Measurements from ENCODE around the gene CPD.

The CPD gene

DNA sequence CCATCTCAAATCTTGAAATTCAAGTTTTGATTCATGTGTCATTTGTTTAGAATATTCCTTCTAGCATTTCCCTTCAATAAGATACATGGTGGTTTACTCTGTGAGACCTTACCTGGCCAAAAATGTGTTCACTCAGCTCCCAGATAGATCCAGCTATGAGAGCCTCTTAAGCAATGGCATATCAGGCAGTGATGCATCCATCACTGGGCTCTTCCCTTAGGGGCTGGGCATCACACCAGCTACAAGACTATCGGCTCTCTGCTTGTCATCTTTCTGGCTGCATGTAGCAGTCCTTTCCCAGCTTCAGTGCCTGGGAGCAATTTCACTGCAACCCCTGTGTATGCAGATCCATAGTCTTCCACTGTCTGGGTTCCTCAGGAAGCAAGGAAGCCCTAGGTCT lies 139.1 kb downstream of the CPD start:
- Histone ChIP-seq H3K27ac (ENCODE audit: low read depth in 2 of 2, low read length in 2 of 2) (no peak overlapping the region), H3K36me3 (ENCODE audit: control insufficient read depth in 2 of 2, insufficient read depth in 2 of 2, low read length in 2 of 2) (peaks cover 38 to 39% of the 10 kb centered on the region in 2 donors), H3K9ac (ENCODE audit: low read depth in 1 of 2, low read length in 2 of 2) (no peak overlapping the region)

DNA sequence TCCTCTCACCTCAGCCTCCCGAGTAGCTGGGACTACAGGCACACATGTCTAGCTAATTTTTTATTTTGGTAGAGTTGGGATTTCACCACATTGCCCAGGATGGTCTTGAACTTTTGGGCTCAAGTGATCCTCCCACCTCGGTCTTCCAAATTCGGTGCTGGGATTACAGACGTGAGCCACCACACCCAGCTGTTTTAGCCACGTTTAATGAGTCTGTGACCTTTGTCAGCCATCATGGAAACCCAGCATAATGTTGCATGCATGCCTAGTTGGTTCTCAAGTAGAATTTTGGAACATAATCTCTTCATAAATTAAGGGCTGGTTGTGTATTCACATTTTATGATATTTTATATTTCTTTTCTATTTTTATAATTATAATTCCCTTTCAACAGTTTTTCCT lies 140.4 kb downstream of the CPD start:
- H3K4me1 ChIP-seq (ENCODE audit: control insufficient read depth in 2 of 2, insufficient read depth in 2 of 2, low read length in 2 of 2) = no peaks in the 10 kb centered on the region
- peaks cover 31 to 33% of the 10 kb centered on the region in 2 donors for H3K36me3 ChIP-seq (ENCODE audit: control insufficient read depth in 2 of 2, insufficient read depth in 2 of 2, low read length in 2 of 2)
- no peak overlapping the region for H3K9ac ChIP-seq (ENCODE audit: low read depth in 1 of 2, low read length in 2 of 2)
- H3K9me3 ChIP-seq (ENCODE audit: control insufficient read depth in 2 of 2, low read length in 2 of 2) = peaks cover 0 to 3% of the 10 kb centered on the region in 2 donors
- H3K27ac ChIP-seq (ENCODE audit: low read depth in 2 of 2, low read length in 2 of 2) = no peak overlapping the region
- H3K27me3 ChIP-seq (ENCODE audit: control insufficient read depth in 2 of 2, insufficient read depth in 2 of 2, low read length in 2 of 2) = no peaks in the 10 kb centered on the region
- H3K4me3 ChIP-seq (ENCODE audit: low read length in 2 of 2) = no peak overlapping the region

More for the DNA sequence above, 139.1 kb downstream of the CPD start:
- no peak overlapping the region for H3K4me3 ChIP-seq (ENCODE audit: low read length in 2 of 2)
- H3K4me1 ChIP-seq (ENCODE audit: control insufficient read depth in 2 of 2, insufficient read depth in 2 of 2, low read length in 2 of 2) = no peaks in the 10 kb centered on the region
- peaks cover 0 to 3% of the 10 kb centered on the region in 2 donors for H3K9me3 ChIP-seq (ENCODE audit: control insufficient read depth in 2 of 2, low read length in 2 of 2)
- no peaks in the 10 kb centered on the region for H3K27me3 ChIP-seq (ENCODE audit: control insufficient read depth in 2 of 2, insufficient read depth in 2 of 2, low read length in 2 of 2)
